ENCODE measurements around the gene PGM3. TPM values are rescaled to one million over a fixed set of nuclear protein-coding genes. Genes with fewer than 3 reads are reported as not detected.
"Not testable (repeated sequence)": the region's sequence is repeated elsewhere in the genome, so short reads cannot be mapped to it uniquely, and the experiment has no call there.

PGM3 gene
- total RNA-seq, 2 experiments from 2014 or later: 13.2 to 17.5 TPM

GRCh38 chr6:83198486-83199172, 5.6 kb upstream of the PGM3 start:
- Mint-ChIP-seq H3K4me3 (no peak overlapping the region), H3K27me3 (no peaks in the 10 kb centered on the region), H3K9me3 (no peaks in the 10 kb centered on the region), H3K27ac (no peak overlapping the region), H3K4me1 (ENCODE audit: low read depth) (peaks cover 23% of the 10 kb centered on the region), H3K36me3 (ENCODE audit: low read depth) (peaks cover 2% of the 10 kb centered on the region)
- ATAC-seq (no peak), DNase-seq (no peak)
- CTCF ChIA-PET: interaction anchor here (2.5 to 2.9 kb wide), 2 partner anchors 17 to 132 kb away, joined by 15 to 21 read pairs; partner anchors contain the start of genes DOP1A and UBE3D
- POLR2A ChIA-PET: no interaction called here
- intact Hi-C loops (cut with micrococcal nuclease): no loop called here
- TF ChIP-seq, protein P1, sequence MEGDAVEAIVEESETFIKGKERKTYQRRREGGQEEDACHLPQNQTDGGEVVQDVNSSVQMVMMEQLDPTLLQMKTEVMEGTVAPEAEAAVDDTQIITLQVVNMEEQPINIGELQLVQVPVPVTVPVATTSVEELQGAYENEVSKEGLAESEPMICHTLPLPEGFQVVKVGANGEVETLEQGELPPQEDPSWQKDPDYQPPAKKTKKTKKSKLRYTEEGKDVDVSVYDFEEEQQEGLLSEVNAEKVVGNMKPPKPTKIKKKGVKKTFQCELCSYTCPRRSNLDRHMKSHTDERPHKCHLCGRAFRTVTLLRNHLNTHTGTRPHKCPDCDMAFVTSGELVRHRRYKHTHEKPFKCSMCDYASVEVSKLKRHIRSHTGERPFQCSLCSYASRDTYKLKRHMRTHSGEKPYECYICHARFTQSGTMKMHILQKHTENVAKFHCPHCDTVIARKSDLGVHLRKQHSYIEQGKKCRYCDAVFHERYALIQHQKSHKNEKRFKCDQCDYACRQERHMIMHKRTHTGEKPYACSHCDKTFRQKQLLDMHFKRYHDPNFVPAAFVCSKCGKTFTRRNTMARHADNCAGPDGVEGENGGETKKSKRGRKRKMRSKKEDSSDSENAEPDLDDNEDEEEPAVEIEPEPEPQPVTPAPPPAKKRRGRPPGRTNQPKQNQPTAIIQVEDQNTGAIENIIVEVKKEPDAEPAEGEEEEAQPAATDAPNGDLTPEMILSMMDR (IDR thresholded peaks at IDR 0.05): no peak

GRCh38 chr6:83193747-83194566, 892 bp upstream of the PGM3 start:
- intact Hi-C loops (cut with micrococcal nuclease): loop anchor here (5.0 kb wide), 1 partner anchor 127 kb away; the partner anchor contains the start of genes DOP1A and UBE3D
- Mint-ChIP-seq H3K27ac (no peak overlapping the region), H3K36me3 (ENCODE audit: low read depth) (peaks cover 14% of the 10 kb centered on the region), H3K27me3 (no peaks in the 10 kb centered on the region), H3K4me1 (ENCODE audit: low read depth) (peaks cover 44% of the 10 kb centered on the region), H3K9me3 (no peaks in the 10 kb centered on the region), H3K4me3 (peak overlapping the region; percentile 96)
- TF ChIP-seq, protein P1 (IDR thresholded peaks at IDR 0.05): no peak
- ATAC-seq: peak; percentile 7
- ChIA-PET CTCF (interaction anchor here (1.7 to 9.7 kb wide), 3 partner anchors 15 to 128 kb away, joined by 5 to 70 read pairs (median 11); partner anchors contain the start of genes DOP1A and UBE3D), POLR2A (interaction anchor here (0.6 to 1.3 kb wide), 2 partner anchors 128 to 129 kb away, joined by 3 read pairs; partner anchors contain the start of gene UBE3D)
- DNase-seq: peak; percentile 15

DNA sequence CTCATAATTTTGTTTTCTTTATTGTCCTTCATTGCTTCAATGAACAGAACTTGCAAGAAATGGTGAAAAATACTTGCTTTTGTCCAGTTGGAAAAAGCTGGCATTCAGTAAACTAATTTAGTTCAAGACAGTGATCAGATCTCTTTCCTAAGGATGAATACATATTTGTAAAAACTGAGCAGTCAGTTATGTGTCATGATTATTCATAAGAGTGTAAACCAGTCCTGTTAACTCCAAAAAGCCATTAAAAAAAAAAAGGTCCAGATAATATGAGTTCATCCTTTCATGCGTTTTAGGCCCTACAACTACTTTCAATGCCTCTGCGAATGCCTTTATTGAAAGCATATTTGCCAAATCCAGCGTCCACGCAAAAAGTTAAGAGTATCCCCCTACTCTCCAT, 609 bp downstream of the PGM3 start:
- ChIA-PET POLR2A (no interaction called here), CTCF (interaction anchor here (2.8 to 9.7 kb wide), 2 partner anchors 23 to 126 kb away, joined by 11 to 70 read pairs; partner anchors contain the start of genes DOP1A and UBE3D)
- ATAC-seq (peak; percentile 3), DNase-seq (no peak)
- Mint-ChIP-seq H3K36me3 (ENCODE audit: low read depth) (peaks cover 20% of the 10 kb centered on the region), H3K27ac (peak overlapping the region; percentile 91), H3K4me1 (ENCODE audit: low read depth) (peaks cover 48% of the 10 kb centered on the region), H3K9me3 (no peaks in the 10 kb centered on the region), H3K27me3 (no peaks in the 10 kb centered on the region), H3K4me3 (peak overlapping the region; percentile 96)
- TF ChIP-seq, protein P1 (IDR thresholded peaks at IDR 0.05): no peak
- intact Hi-C loops (cut with micrococcal nuclease): loop anchor here (5.0 kb wide), 1 partner anchor 125 kb away; the partner anchor contains the start of genes DOP1A and UBE3D

- H3K4me1 Mint-ChIP-seq (ENCODE audit: low read depth): peaks cover 48% of the 10 kb centered on the region
- POLR2A ChIA-PET, H3K9me3 Mint-ChIP-seq, ATAC-seq, DNase-seq, H3K27ac Mint-ChIP-seq, H3K27me3 Mint-ChIP-seq: not testable (repeated sequence)
- peaks cover 20% of the 10 kb centered on the region for H3K36me3 Mint-ChIP-seq (ENCODE audit: low read depth)
- H3K4me3 Mint-ChIP-seq: peak overlapping the region; percentile 96
- intact Hi-C loops (cut with micrococcal nuclease): loop anchor here (5.0 kb wide), 1 partner anchor 125 kb away; the partner anchor contains the start of genes DOP1A and UBE3D
- CTCF ChIA-PET: interaction anchor here (2.8 to 9.7 kb wide), 2 partner anchors 23 to 126 kb away, joined by 11 to 70 read pairs; partner anchors contain the start of genes DOP1A and UBE3D
These were observed 1.1 kb downstream of the PGM3 start for GRCh38 chr6:83191974-83192373.

DNA sequence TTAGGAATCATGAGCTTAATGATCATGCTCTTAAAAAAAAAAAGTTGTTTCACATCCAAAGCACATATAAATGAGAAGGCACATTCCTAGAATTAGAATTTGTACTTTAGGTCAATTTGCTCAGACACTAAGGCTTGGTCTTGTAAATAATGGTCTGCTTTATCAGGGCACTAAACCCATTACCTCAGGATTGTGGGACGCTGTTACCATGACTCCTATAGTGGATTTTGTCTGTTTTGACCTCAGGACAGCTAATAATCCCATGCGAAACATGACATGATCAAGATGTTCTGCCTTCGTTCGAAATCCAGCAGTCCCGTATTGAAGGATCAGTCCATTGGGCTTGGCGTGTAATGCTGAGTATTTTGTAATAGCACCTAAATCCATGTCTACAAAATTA, 2.4 kb downstream of the PGM3 start:
- no peaks in the 10 kb centered on the region for H3K27me3 Mint-ChIP-seq
- no peaks in the 10 kb centered on the region for H3K9me3 Mint-ChIP-seq
- H3K4me1 Mint-ChIP-seq (ENCODE audit: low read depth): peaks cover 43% of the 10 kb centered on the region
- no peak overlapping the region for H3K4me3 Mint-ChIP-seq
- TF ChIP-seq, protein P1 (IDR thresholded peaks at IDR 0.05): no peak
- no peak for ATAC-seq
- peaks cover 22% of the 10 kb centered on the region for H3K36me3 Mint-ChIP-seq (ENCODE audit: low read depth)
- DNase-seq: no peak
- intact Hi-C loops (cut with micrococcal nuclease): loop anchor here (5.0 kb wide), 1 partner anchor 123 kb away; the partner anchor contains the start of genes DOP1A and UBE3D
- POLR2A ChIA-PET: no interaction called here
- CTCF ChIA-PET: interaction anchor here (1.2 to 9.7 kb wide), 3 partner anchors 21 to 124 kb away, joined by 4 to 70 read pairs (median 11); partner anchors contain the start of genes DOP1A and UBE3D
- no peak overlapping the region for H3K27ac Mint-ChIP-seq

Measured in activated CD8-positive, alpha-beta T cell treated with anti-CD3 and anti-CD28 coated beads for 36 hours (primary cell).